Transverse colon (tissue), 3 donors: ENCODE results near the gene ALG13.

ENCODE experiments used
- POLR2A ChIP-seq: fragments of 450-650 bp; IDR thresholded peaks from one replicate; pipeline ENCODE4 v1.6.1; 2016; ENCODE audit warnings: antibody characterized with exemption, mild to moderate bottlenecking, moderate library complexity
- TF ChIP-seq, protein P1 (sequence below), 5 experiments: fragments of 200-600 bp in 3 of 5; fragments of 450-650 bp in 2 of 5; sonication (generic) in 3 of 5; IDR thresholded peaks; 1 replicate in 2 of 5; 2 replicates in 3 of 5; pipeline ENCODE4 v1.5.1; 2016 to 2017; ENCODE audit warnings: antibody characterized with exemption in 5 of 5, inconsistent platforms in 3 of 5, mild to moderate bottlenecking in 2 of 5, moderate library complexity in 1 of 5

DNA sequence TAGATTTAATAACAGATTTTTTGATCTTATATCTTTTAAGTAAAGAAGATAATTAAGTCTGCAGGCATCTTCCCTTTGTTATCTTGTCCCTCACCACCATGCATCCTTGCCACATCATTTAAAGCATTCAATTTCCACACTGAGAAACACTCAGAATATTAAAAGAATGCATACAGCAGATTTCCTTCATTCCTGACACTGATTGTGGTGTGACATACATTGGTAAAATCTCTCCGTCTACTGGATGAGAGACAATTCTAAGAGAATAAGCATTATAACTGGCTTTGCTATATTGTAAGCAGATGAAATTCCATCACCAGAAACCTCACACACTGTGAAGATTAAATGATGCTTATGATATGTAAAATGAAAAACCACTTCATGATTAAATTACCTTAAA, 97.6 kb downstream of the ALG13 start:
- no peak for TF ChIP-seq POLR2A
- TF ChIP-seq, protein P1, sequence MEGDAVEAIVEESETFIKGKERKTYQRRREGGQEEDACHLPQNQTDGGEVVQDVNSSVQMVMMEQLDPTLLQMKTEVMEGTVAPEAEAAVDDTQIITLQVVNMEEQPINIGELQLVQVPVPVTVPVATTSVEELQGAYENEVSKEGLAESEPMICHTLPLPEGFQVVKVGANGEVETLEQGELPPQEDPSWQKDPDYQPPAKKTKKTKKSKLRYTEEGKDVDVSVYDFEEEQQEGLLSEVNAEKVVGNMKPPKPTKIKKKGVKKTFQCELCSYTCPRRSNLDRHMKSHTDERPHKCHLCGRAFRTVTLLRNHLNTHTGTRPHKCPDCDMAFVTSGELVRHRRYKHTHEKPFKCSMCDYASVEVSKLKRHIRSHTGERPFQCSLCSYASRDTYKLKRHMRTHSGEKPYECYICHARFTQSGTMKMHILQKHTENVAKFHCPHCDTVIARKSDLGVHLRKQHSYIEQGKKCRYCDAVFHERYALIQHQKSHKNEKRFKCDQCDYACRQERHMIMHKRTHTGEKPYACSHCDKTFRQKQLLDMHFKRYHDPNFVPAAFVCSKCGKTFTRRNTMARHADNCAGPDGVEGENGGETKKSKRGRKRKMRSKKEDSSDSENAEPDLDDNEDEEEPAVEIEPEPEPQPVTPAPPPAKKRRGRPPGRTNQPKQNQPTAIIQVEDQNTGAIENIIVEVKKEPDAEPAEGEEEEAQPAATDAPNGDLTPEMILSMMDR (IDR thresholded peaks at IDR 0.05): no peak
